HepG2 (cell line): ENCODE results near the gene TMEM198. TPM values are rescaled to one million over a fixed set of nuclear protein-coding genes. Genes with fewer than 3 reads are reported as not detected.

Experiments
- CBX5 ChIP-seq: sonication (generic); formaldehyde crosslinking; IDR thresholded peaks from 2 replicates; pipeline ENCODE4 v1.4.0; 2020; ENCODE audit warnings: missing genetic modification reagents, borderline replicate concordance
- DMAP1 ChIP-seq: IDR thresholded peaks from 2 replicates; pipeline ENCODE4 v1.6.1; 2016
- ETV5 ChIP-seq: IDR thresholded peaks from 2 replicates; pipeline ENCODE4 v1.6.1; 2018; ENCODE audit warnings: missing biosample characterization, missing genetic modification reagents, inconsistent platforms, borderline replicate concordance
- HNRNPK ChIP-seq: fragments of 200-400 bp; formaldehyde crosslinking; IDR thresholded peaks from 2 replicates; pipeline ENCODE4 v1.6.1; 2018; ENCODE audit warnings: low read length, low read depth, moderate library complexity, mild to moderate bottlenecking; ENCODE audit not compliant: poor library complexity, severe bottlenecking
- NFKB2 ChIP-seq: sonication (generic); formaldehyde crosslinking; IDR thresholded peaks from 2 replicates; pipeline ENCODE4 v1.4.0; 2020; ENCODE audit warnings: missing genetic modification reagents, borderline replicate concordance
- SETDB1 ChIP-seq: sonication (generic); formaldehyde crosslinking; IDR thresholded peaks from 2 replicates; pipeline ENCODE4 v1.5.1; 2020; ENCODE audit warnings: missing genetic modification reagents, mild to moderate bottlenecking, borderline replicate concordance
- SOX6 ChIP-seq, 2 experiments: fragments of 450-650 bp in 1 of 2; sonication (generic) in 1 of 2; formaldehyde crosslinking in 1 of 2; IDR thresholded peaks; 2 replicates each; pipeline versions ENCODE4 v1.4.0 to v1.6.1; 2017 to 2020; ENCODE audit warnings: antibody characterized with exemption in 1 of 2, mild to moderate bottlenecking in 1 of 2, missing genetic modification reagents in 1 of 2
- ZFP36 ChIP-seq: fragments of 150-350 bp; IDR thresholded peaks from 2 replicates; pipeline ENCODE4 v1.6.1; 2018; ENCODE audit warnings: borderline replicate concordance, low read length, low read depth; ENCODE audit not compliant: partially characterized antibody
- ZIK1 ChIP-seq: sonication (generic); formaldehyde crosslinking; IDR thresholded peaks from 2 replicates; pipeline ENCODE4 v1.5.0; 2020; ENCODE audit warnings: mild to moderate bottlenecking, low read depth, missing genetic modification reagents, borderline replicate concordance
- ZNF251 ChIP-seq: sonication (generic); formaldehyde crosslinking; IDR thresholded peaks from 2 replicates; pipeline ENCODE4 v1.9.0; 2021; ENCODE audit warnings: mild to moderate bottlenecking, missing genetic modification reagents
- ZNF282 ChIP-seq: fragments of 450-650 bp; IDR thresholded peaks from 2 replicates; pipeline ENCODE4 v1.6.1; 2018; ENCODE audit not compliant: partially characterized antibody
- ZNF530 ChIP-seq: sonication (generic); formaldehyde crosslinking; IDR thresholded peaks from 2 replicates; pipeline ENCODE4 v1.5.0; 2020; ENCODE audit warnings: low read depth, mild to moderate bottlenecking, missing genetic modification reagents
- ZNF615 ChIP-seq: sonication (generic); formaldehyde crosslinking; IDR thresholded peaks from 2 replicates; pipeline ENCODE4 v1.5.0; 2020; ENCODE audit warnings: mild to moderate bottlenecking, missing genetic modification reagents, borderline replicate concordance
- polyA plus RNA-seq, 8 experiments: library from polyadenylated mRNA; depleted of rRNA in 3 of 8; stranded (reverse) in 7 of 8; unstranded in 1 of 8; fragments of >200 nt; fragmentation: Illumina TruSeq in 4 of 8; extraction: Trizol in 4 of 8; gene quantifications; 2 replicates each; pipeline versions ENCODE4 v1.2.1 to v1.2.3, GENCODE V29; 2011 to 2016; ENCODE audit warnings: low read depth in 4 of 8, missing spikeins in 1 of 8, mixed read lengths in 1 of 8; ENCODE audit not compliant: insufficient read depth in 1 of 8
- total RNA-seq, 5 experiments: library from RNA; depleted of rRNA; stranded (reverse); fragments of >200 nt; fragmentation: Illumina TruSeq; extraction: Trizol; gene quantifications; 2 replicates each; pipeline ENCODE4 v1.2.3, GENCODE V29; 2016; ENCODE audit warnings: low read depth in 1 of 5
- TF ChIP-seq, protein P1 (sequence below): sonication (generic); formaldehyde crosslinking; IDR thresholded peaks from 2 replicates; pipeline ENCODE4 v1.4.0; 2020; ENCODE audit warnings: mild to moderate bottlenecking, missing genetic modification reagents
- TF ChIP-seq, protein P2 (sequence below): fragments of 450-650 bp; IDR thresholded peaks from 2 replicates; pipeline ENCODE4 v1.6.1; 2016
- TF ChIP-seq, protein P3 (sequence below): sonication (generic); formaldehyde crosslinking; IDR thresholded peaks from 2 replicates; pipeline ENCODE4 v1.4.0; 2020; ENCODE audit warnings: missing genetic modification reagents, borderline replicate concordance
- TF ChIP-seq, protein P4 (sequence below): sonication (generic); formaldehyde crosslinking; IDR thresholded peaks from 2 replicates; pipeline ENCODE4 v1.8.1; 2023; ENCODE audit warnings: mild to moderate bottlenecking, missing genetic modification reagents
- TF ChIP-seq, protein P5 (sequence below): sonication (generic); formaldehyde crosslinking; IDR thresholded peaks from 2 replicates; pipeline ENCODE4 v1.4.0; 2020; ENCODE audit warnings: missing genetic modification reagents

The TMEM198 gene
- total and polyA plus RNA-seq, 2 of the 13 experiments (the other 11 are each of a cell fraction or from before 2014, with no cell fraction given) = 17.3 to 23.5 TPM

DNA sequence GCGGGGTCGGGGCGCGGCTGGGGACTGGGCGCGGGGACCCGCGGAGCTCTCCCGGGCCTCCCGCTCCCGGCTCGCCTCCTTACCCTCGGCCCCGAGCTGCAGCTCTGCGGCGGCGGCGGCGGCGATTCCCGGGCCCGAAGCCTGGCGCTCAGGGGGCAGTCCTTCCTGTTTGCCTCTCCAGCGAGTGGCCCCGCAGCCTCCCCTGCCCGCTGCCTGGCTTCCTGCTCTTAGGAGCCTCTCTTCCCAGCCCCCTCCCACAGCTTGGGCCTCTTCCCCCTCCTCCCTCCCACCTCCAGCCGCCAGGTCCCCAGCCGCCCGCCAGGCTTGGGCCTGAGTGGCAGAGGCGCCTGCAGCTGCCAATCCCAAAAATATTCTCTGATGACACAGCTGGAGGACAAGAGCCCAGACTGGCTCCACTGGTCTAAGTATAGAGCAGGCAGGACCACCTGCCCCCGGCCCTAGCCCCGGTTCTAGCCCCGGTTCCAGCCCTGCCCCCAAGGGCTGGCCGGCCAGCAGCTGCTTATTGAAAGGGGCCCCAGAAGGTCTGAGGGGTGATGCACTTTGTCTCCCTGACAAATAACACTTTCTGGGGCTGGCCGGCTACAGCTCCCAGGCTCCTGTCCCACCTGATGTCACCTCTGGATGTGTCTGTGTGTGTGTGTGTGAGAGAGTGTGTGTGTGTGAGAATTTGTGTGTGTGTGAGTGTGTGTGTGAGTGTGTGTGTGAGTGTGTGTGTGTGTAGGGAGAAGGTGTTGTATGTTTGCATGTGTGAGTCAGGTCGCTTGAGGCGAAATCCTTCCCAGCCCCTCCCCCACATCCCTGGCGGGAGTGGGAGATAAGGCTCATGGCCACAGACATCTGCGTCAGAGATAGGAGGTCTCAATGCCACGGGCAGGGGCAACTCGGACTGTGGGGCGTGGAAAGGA is 27.7 kb downstream of the TMEM198 start, which contains the start of gene OBSL1 (continued):
- TF ChIP-seq, protein P1, sequence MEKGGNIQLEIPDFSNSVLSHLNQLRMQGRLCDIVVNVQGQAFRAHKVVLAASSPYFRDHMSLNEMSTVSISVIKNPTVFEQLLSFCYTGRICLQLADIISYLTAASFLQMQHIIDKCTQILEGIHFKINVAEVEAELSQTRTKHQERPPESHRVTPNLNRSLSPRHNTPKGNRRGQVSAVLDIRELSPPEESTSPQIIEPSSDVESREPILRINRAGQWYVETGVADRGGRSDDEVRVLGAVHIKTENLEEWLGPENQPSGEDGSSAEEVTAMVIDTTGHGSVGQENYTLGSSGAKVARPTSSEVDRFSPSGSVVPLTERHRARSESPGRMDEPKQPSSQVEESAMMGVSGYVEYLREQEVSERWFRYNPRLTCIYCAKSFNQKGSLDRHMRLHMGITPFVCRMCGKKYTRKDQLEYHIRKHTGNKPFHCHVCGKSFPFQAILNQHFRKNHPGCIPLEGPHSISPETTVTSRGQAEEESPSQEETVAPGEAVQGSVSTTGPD (CRISPR knock-in tag) = peak; percentile 72
- TF ChIP-seq DMAP1 (CRISPR knock-in tag) = no peak; the same call in 1 of the 2 replicates
- TF ChIP-seq, protein P2, sequence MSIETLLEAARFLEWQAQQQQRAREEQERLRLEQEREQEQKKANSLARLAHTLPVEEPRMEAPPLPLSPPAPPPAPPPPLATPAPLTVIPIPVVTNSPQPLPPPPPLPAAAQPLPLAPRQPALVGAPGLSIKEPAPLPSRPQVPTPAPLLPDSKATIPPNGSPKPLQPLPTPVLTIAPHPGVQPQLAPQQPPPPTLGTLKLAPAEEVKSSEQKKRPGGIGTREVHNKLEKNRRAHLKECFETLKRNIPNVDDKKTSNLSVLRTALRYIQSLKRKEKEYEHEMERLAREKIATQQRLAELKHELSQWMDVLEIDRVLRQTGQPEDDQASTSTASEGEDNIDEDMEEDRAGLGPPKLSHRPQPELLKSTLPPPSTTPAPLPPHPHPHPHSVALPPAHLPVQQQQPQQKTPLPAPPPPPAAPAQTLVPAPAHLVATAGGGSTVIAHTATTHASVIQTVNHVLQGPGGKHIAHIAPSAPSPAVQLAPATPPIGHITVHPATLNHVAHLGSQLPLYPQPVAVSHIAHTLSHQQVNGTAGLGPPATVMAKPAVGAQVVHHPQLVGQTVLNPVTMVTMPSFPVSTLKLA = 0 out of 2 replicates have a peak, but pooled peaks have one; percentile 38
- TF ChIP-seq ZIK1 (CRISPR knock-in tag) = no peak
- 0 out of 2 replicates have a peak, but pooled peaks have one; percentile 70 for TF ChIP-seq ZNF615 (CRISPR knock-in tag)
- TF ChIP-seq HNRNPK = peak; percentile 59
- TF ChIP-seq SOX6 (IDR thresholded peaks at IDR 0.05) = no peak
- TF ChIP-seq SOX6 (CRISPR knock-in tag; IDR thresholded peaks at IDR 0.05) = peak; percentile 81
- no peak for TF ChIP-seq ZNF530 (CRISPR knock-in tag)
- peak; percentile 22; the same call in 1 of the 2 replicates for TF ChIP-seq NFKB2 (CRISPR knock-in tag)
- TF ChIP-seq ETV5 (CRISPR knock-in tag) = peak; percentile 69
- no peak for TF ChIP-seq ZFP36
- TF ChIP-seq ZNF282 = no peak
- TF ChIP-seq ZNF251 = no peak
- TF ChIP-seq, protein P3, sequence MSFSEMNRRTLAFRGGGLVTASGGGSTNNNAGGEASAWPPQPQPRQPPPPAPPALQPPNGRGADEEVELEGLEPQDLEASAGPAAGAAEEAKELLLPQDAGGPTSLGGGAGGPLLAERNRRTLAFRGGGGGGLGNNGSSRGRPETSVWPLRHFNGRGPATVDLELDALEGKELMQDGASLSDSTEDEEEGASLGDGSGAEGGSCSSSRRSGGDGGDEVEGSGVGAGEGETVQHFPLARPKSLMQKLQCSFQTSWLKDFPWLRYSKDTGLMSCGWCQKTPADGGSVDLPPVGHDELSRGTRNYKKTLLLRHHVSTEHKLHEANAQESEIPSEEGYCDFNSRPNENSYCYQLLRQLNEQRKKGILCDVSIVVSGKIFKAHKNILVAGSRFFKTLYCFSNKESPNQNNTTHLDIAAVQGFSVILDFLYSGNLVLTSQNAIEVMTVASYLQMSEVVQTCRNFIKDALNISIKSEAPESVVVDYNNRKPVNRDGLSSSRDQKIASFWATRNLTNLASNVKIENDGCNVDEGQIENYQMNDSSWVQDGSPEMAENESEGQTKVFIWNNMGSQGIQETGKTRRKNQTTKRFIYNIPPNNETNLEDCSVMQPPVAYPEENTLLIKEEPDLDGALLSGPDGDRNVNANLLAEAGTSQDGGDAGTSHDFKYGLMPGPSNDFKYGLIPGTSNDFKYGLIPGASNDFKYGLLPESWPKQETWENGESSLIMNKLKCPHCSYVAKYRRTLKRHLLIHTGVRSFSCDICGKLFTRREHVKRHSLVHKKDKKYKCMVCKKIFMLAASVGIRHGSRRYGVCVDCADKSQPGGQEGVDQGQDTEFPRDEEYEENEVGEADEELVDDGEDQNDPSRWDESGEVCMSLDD (CRISPR knock-in tag) = peak; percentile 52; the same call in 1 of the 2 replicates
- TF ChIP-seq, protein P4, sequence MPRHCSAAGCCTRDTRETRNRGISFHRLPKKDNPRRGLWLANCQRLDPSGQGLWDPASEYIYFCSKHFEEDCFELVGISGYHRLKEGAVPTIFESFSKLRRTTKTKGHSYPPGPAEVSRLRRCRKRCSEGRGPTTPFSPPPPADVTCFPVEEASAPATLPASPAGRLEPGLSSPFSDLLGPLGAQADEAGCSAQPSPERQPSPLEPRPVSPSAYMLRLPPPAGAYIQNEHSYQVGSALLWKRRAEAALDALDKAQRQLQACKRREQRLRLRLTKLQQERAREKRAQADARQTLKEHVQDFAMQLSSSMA (CRISPR knock-in tag) = no peak
- TF ChIP-seq SETDB1 (CRISPR knock-in tag) = no peak
- TF ChIP-seq CBX5 = peak; percentile 48; the same call in 1 of the 2 replicates
- TF ChIP-seq, protein P5, sequence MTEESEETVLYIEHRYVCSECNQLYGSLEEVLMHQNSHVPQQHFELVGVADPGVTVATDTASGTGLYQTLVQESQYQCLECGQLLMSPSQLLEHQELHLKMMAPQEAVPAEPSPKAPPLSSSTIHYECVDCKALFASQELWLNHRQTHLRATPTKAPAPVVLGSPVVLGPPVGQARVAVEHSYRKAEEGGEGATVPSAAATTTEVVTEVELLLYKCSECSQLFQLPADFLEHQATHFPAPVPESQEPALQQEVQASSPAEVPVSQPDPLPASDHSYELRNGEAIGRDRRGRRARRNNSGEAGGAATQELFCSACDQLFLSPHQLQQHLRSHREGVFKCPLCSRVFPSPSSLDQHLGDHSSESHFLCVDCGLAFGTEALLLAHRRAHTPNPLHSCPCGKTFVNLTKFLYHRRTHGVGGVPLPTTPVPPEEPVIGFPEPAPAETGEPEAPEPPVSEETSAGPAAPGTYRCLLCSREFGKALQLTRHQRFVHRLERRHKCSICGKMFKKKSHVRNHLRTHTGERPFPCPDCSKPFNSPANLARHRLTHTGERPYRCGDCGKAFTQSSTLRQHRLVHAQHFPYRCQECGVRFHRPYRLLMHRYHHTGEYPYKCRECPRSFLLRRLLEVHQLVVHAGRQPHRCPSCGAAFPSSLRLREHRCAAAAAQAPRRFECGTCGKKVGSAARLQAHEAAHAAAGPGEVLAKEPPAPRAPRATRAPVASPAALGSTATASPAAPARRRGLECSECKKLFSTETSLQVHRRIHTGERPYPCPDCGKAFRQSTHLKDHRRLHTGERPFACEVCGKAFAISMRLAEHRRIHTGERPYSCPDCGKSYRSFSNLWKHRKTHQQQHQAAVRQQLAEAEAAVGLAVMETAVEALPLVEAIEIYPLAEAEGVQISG (CRISPR knock-in tag) = peak; percentile 64
